ENCODE data around the gene COLEC12.

Gene COLEC12

GRCh38 chr18:334575-335132, 165.8 kb downstream of the COLEC12 start:
- no peak for DNase-seq (ENCODE audit: extremely low read depth, low read depth)
- no peak for TF ChIP-seq CTCF (IDR thresholded peaks at IDR 0.05; ENCODE audit: low read depth, low read length)

- peak; percentile 22 for TF ChIP-seq CTCF (IDR thresholded peaks at IDR 0.05; ENCODE audit: low read depth, low read length)
- DNase-seq (ENCODE audit: extremely low read depth, low read depth), result peak; percentile 71
Observed at GRCh38 chr18:332721-333510, 167.6 kb downstream of the COLEC12 start.

- DNase-seq (ENCODE audit: extremely low read depth, low read depth), result no peak
- TF ChIP-seq CTCF (IDR thresholded peaks at IDR 0.05; ENCODE audit: low read depth, low read length), result no peak
Observed at GRCh38 chr18:332007-332406, 168.5 kb downstream of the COLEC12 start.

- no peak for DNase-seq (ENCODE audit: extremely low read depth, low read depth)
- TF ChIP-seq CTCF (IDR thresholded peaks at IDR 0.05; ENCODE audit: low read depth, low read length), result no peak
Observed at GRCh38 chr18:331221-331821, 169.2 kb downstream of the COLEC12 start.

GRCh38 chr18:328928-329327, 171.6 kb downstream of the COLEC12 start:
- no peak for DNase-seq (ENCODE audit: extremely low read depth, low read depth)
- TF ChIP-seq CTCF (IDR thresholded peaks at IDR 0.05; ENCODE audit: low read depth, low read length), result no peak

GRCh38 chr18:326846-327245, 173.7 kb downstream of the COLEC12 start:
- no peak for TF ChIP-seq CTCF (IDR thresholded peaks at IDR 0.05; ENCODE audit: low read depth, low read length)
- DNase-seq (ENCODE audit: extremely low read depth, low read depth), result no peak

GRCh38 chr18:323253-323622, 177.3 kb downstream of the COLEC12 start:
- TF ChIP-seq CTCF (IDR thresholded peaks at IDR 0.05; ENCODE audit: low read depth, low read length), result no peak

More at GRCh38 chr18:323253-323622, 177.3 kb downstream of the COLEC12 start:
- no peak for DNase-seq (ENCODE audit: extremely low read depth, low read depth)
